Measurements from ENCODE around the gene MFSD6.

MFSD6 gene

DNA sequence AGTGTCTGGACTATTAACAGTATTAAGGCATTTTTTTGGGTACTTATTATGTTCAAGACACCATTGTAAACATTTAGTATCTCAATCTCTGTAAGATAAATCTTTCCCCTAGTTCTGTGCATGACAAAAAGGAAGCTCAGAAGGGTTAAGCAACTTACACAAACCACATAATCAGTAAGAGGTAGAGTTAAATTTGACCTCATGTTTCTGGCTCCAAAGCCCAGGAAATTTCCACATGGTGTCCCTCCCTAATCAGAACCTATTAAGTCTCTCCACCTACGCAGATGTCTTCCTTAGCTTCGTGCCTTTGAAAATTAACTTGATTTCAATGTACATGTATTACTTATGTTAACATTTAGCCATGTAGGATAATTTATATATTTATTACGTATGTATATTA is 2.0 kb downstream of the MFSD6 start:
- DNase-seq (ENCODE audit: low read depth), result no peak
- TF ChIP-seq, protein P1, sequence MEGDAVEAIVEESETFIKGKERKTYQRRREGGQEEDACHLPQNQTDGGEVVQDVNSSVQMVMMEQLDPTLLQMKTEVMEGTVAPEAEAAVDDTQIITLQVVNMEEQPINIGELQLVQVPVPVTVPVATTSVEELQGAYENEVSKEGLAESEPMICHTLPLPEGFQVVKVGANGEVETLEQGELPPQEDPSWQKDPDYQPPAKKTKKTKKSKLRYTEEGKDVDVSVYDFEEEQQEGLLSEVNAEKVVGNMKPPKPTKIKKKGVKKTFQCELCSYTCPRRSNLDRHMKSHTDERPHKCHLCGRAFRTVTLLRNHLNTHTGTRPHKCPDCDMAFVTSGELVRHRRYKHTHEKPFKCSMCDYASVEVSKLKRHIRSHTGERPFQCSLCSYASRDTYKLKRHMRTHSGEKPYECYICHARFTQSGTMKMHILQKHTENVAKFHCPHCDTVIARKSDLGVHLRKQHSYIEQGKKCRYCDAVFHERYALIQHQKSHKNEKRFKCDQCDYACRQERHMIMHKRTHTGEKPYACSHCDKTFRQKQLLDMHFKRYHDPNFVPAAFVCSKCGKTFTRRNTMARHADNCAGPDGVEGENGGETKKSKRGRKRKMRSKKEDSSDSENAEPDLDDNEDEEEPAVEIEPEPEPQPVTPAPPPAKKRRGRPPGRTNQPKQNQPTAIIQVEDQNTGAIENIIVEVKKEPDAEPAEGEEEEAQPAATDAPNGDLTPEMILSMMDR (IDR thresholded peaks at IDR 0.05; ENCODE audit: insufficient read depth, low read depth, low read length, missing control alignments), result no peak

GRCh38 chr2:190412966-190413365 is 4.8 kb downstream of the MFSD6 start:
- peak; percentile 33 for DNase-seq (ENCODE audit: low read depth)
- no peak overlapping the region for H3K4me3 ChIP-seq (ENCODE audit: low read length)
- TF ChIP-seq, protein P1 (IDR thresholded peaks at IDR 0.05; ENCODE audit: insufficient read depth, low read depth, low read length, missing control alignments), result no peak

More for the DNA sequence above, 2.0 kb downstream of the MFSD6 start:
- no peak overlapping the region for H3K4me3 ChIP-seq (ENCODE audit: low read length)

GRCh38 chr2:190413421-190413820 is 5.3 kb downstream of the MFSD6 start:
- H3K4me3 ChIP-seq (ENCODE audit: low read length), result no peak overlapping the region
- DNase-seq (ENCODE audit: low read depth), result peak; percentile 96
- TF ChIP-seq, protein P1 (IDR thresholded peaks at IDR 0.05; ENCODE audit: insufficient read depth, low read depth, low read length, missing control alignments), result no peak

DNA sequence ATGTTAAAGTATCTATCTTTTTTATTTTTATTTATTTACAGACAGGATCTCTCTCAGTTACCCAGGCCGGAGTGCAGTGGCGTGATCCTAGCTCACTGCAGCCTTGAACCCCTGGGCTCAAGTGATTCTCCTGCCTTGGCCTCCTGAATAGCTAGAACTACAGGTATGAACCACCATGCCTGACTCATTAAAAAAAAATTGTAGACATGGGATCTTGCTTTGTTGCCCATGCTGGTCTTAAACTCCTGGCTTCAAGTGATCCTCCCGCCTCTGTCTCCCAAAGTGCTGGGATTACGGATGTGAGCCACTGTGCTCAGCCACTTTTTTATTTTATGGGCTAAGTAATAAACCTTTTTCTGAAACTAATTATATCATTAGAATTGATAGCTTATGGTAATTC is 7.1 kb downstream of the MFSD6 start:
- TF ChIP-seq, protein P1 (IDR thresholded peaks at IDR 0.05; ENCODE audit: insufficient read depth, low read depth, low read length, missing control alignments), result no peak
- DNase-seq (ENCODE audit: low read depth), result no peak
- no peak overlapping the region for H3K4me3 ChIP-seq (ENCODE audit: low read length)

GRCh38 chr2:190415794-190416775 is 7.9 kb downstream of the MFSD6 start:
- DNase-seq (ENCODE audit: low read depth), result no peak
- TF ChIP-seq, protein P1 (IDR thresholded peaks at IDR 0.05; ENCODE audit: insufficient read depth, low read depth, low read length, missing control alignments), result no peak
- H3K4me3 ChIP-seq (ENCODE audit: low read length), result no peak overlapping the region

DNA sequence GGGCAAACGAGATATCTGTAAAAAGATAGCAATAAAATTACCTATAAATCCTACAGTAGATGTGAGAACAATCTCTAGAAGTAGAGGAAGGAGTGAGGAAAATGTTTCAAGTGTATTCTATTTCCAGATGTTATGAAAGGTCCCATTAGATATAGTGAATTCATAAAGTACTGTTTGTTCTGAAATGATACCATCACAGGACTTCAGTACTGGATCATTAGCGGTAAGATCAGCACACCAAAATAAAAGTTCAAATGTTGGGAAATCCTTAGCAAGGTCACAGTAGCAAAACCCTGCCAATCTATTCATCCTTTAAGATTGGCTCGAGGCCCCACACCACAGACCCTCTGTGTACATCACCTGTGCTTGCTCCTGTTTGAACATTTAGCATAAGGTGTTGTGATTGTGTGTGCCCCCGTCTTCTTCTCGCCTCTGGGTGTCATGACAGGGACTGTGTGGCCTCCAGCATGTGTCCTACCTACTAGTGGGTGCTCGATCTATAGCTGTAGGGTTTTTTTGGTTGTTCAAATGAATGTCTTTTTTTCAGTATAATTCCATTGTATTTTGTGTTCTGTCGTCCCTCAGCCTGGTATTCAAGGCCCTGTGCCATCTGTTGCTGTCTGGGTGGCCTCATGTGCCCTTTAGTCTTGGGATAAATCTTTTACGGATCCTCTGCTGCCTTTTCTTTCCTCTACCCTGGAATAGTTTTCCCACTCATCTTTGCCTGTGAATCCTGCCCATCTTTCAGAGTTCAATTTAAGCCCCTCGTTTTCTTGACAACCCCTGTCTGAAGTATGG is 9.1 kb downstream of the MFSD6 start:
- TF ChIP-seq, protein P1 (IDR thresholded peaks at IDR 0.05; ENCODE audit: insufficient read depth, low read depth, low read length, missing control alignments), result no peak
- no peak overlapping the region for H3K4me3 ChIP-seq (ENCODE audit: low read length)
- DNase-seq (ENCODE audit: low read depth), result no peak

Measured in epithelial cell of esophagus (primary cell).